Measurements from ENCODE around the gene RBM4B.
"Not testable (repeated sequence)": the region's sequence is repeated elsewhere in the genome, so short reads cannot be mapped to it uniquely, and the experiment has no call there.

The RBM4B gene

GRCh38 chr11:66686100-66686785 is 8.6 kb upstream of the RBM4B start:
- DNase-seq, result no peak

DNA sequence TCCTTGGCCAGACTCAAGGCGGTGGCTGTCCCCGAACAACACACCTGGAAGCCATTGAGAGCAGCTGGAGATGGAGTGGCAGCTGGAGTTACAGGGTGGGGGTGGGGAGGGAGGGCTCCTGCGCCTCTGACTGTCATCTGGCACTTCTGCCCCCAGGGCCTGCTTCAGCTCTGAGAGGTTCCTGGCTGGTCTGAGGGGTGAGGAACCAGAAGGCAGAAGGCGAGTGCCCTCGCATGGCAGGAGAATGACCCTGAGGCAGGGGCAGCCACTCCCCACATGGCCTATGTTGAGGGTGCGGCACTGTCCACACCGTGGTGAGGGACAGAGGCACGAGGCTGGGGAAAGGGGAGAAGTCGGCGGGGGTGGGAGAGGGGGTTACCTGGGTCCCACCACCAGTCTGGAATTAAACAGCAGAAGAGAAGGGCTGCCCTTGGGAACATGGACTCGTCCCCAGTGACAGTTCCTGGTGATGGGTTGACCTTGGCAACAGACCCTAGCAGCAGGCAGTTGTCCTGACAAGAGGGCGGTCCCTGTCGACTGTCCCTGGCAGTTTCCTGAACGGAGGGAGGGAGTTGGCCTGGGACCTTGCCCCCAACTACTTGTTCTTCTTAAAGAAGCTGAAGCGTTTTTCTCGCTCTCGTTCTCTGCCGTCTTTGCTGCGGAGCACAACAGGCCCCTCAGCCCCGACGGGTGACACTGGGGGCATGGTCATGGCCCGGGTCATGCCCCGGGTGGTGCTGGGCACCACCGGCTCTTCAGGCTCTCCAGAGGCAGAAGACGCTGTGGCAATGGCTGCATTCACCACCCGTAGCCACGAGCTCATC is 7.8 kb upstream of the RBM4B start:
- no peak for DNase-seq

DNA sequence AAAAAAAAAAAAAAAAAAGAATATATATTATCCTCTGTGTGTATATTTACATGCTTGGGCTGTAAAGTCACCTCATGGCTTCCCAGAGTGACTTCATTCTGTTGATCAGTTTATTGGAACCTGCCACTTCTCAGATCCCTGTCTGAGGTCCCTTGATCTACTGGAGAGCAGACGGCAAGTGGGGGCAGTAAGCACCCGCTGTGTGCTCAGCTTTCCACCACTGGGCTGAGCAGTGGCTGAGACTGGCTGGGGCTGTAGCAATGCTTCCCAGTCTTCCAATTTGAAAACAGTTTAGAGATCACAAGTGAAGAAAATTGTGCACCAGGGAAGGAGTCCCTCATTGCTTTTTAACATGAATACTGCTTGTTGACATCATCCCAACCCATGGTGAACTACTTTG is 6.9 kb upstream of the RBM4B start:
- DNase-seq, result no peak

- no peak for DNase-seq
Observed at GRCh38 chr11:66683877-66684276, 6.2 kb upstream of the RBM4B start.

DNA sequence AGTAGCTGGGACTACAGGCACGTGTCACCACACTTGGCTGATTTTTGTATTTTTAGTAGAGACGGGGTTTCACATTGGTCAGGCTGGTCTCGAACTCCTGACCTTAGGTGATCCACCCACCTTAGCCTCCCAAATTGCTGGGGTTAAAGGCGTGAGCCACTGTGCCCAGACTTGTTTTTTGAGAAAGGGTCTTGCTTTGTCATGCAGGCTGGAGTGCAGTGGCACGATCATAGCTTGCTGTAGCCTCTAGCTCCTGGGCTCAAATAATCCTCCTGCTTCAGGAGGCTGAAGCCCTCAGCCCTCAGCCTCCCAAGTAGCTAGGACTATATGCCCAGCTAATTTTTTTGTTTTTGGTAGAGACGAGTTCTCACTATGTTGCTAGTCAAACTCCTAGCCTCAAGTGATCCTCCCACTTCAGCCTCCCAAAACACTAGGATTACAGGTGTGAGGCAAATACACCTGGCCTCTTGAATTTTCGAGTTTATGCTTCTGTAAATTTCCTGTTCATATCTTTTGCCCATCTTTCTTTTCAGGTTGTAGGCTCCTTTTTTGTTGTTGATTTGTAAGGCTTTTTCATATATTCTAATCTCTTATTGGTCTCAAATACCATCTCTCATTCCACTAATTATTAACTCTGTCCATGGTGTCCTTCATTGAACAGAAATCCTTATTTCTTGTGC is 3.4 kb upstream of the RBM4B start:
- DNase-seq, result no peak

DNA sequence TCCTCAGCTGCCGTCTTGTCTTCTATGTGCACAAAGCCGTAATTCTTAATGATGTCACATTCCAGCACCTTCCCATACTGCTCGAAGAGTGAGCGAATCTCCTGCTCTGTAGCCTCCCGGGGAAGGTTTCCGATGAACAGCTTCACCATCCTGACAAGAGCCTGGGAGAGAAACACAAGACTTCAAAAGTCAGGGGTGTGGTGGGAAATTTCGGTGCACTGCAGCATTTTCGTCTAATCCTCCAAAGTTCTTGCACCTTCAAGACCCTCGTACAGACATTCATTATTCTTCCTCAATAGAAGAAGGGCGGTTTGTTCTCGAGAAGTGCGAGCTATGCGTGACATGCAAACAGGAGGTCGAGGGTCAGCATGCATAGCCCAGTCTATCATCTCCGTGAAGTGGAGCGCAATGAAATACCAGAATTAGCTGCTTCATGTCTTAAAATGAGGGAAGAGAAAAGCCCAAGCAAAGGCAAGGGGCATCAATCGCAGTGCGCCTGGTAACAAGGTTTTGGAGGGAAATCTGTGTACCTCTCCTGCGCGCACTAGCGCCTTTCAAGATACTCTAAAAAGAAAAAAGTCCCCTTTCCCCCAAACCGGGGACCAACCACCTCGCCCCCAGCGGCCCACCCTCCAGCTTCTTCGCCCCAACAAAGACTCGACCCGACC is 622 bp downstream of the RBM4B start:
- no peak for DNase-seq

DNA sequence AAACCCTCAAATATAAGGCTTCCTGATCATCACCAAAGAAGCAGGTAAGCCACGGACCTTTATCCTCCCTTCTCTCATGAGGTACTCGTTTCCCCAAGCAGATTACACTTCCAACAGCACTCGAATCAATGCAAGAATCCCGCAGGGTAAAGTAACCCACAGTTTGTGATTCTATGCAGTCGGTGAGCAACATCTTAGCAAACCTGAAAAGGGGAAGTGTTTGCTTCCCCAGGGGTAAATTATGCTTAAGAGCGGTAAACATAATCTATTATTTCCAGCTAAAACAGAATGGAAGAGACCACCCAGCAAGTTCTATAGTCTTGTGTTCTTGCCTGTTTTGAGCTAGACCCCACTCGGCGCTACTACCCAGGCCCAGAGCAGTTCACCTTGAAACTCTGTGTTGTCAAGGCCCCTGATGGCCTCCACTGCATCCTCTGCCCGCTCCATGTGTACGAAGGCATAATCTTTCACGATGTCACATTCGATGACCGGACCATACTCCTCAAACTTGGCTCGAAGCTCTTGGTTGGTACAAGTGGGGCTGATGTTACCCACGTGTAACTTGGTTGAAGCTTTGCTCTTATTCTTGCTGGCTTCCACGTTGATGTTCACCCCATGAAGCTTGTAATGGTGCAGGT is 1.3 kb downstream of the RBM4B start:
- no peak for DNase-seq

- DNase-seq, result no peak
Observed at GRCh38 chr11:66674964-66675602, 2.6 kb downstream of the RBM4B start.

DNA sequence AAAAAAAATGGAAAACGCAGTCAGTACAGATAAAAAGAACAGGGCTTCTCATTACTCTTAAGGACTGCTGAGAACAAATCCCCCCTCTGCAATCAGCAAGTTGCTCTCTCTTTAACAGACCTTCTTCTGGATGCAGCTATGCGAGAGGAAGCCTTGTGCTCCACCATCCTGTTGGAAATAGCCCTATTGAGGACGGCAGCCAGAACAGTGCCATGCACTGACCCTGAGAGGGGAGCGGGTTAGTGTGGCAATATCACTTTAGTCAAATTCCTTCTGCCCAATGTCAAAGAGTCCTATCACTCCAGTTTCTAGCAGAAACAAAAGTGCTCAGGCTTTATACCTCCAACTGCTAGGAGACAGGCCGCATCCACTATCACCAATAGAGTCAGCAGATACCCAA is 6.9 kb downstream of the RBM4B start:
- DNase-seq, result no peak

DNA sequence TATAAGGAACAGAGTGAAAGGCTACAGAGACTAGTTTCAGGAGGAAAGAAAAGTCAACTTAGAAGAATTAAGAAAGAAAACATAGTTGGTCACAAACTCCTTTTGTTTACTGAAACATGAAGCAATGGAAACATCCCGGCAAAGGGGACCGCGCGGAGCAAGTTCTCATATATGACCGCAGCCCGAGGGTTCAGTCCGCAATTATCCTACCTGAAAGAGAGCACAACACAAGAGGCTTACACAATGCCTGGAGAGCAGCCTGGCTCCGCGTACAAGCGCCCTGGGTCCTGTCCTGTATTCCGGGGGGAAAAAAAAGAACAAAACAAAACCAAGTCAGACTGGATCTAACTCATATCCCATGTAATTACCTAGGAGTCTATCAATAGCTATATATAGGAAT is 12.3 kb downstream of the RBM4B start:
- no peak for DNase-seq

GRCh38 chr11:66663741-66664296 is 13.9 kb downstream of the RBM4B start:
- DNase-seq, result no peak

GRCh38 chr11:66659763-66660162 is 17.9 kb downstream of the RBM4B start:
- DNase-seq, result no peak

- DNase-seq, result no peak
Observed at GRCh38 chr11:66653123-66653522, 24.6 kb downstream of the RBM4B start.

GRCh38 chr11:66652651-66653050 is 25.0 kb downstream of the RBM4B start:
- no peak for DNase-seq

GRCh38 chr11:66651016-66651415 is 26.7 kb downstream of the RBM4B start:
- no peak for DNase-seq

- no peak for DNase-seq
Observed at GRCh38 chr11:66649903-66650302, 27.8 kb downstream of the RBM4B start.

DNA sequence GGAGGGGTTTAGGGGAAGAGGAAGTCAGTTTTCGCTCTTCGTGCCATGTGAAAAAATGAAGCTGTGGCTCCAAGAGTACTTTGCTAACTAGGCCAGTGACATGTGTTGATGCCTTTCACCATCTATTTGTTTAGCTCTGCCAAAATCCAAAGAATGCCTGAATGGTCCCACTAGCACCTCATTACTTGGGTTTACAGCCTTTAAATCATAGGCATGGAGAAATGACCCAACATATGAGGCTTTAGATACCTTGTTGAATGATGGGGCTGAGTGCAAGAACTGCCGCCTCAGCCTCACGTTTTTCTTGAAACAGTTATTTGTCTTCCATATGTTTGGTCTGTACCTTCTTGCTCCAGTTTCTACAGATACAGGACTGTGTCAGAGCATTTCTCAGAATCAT is 30.9 kb downstream of the RBM4B start:
- no peak for DNase-seq

DNA sequence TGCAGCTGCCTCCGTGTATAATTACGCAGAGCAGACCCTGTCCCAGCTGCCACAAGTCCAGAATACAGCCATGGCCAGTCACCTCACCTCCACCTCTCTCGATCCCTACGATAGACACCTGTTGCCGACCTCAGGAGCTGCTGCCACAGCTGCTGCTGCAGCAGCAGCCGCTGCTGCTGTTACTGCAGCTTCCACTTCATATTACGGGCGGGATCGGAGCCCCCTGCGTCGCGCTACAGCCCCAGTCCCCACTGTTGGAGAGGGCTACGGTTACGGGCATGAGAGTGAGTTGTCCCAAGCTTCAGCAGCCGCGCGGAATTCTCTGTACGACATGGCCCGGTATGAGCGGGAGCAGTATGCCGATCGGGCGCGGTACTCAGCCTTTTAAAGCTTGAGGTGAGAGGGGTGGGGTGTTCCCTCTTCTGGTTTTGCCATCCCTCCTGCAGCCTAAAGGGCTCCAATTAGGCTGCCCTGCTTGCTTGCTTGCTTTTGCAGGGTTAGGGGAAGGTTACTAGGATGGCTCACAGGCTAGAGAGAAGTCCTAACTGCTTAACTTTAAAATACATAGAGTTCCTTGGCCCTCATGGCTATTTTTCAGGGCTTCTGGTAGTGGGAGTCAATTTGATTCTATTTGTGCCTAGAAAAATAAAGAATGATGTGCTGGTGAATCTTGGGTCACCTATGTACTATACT is 33.8 kb downstream of the RBM4B start:
- no peak for DNase-seq

DNA sequence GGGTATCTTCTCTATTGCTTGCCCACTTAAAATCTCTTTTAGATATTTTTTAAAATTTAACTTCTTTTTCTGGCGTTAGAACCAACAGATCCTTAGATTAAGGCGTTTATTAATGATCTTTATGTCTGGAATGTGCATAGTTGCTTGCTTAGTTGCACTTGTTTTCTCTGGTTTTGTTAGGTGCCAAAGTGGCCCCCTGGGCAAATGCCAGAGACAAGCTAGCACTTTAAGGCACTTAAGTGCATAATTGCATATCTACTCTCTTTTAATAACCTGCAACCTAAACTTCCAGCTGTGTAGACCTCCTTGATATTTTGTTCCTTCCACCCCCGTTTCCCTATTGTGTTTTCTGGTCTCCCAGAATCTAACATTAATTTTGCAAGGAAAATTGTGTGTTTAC is 35.9 kb downstream of the RBM4B start:
- DNase-seq, result no peak

DNA sequence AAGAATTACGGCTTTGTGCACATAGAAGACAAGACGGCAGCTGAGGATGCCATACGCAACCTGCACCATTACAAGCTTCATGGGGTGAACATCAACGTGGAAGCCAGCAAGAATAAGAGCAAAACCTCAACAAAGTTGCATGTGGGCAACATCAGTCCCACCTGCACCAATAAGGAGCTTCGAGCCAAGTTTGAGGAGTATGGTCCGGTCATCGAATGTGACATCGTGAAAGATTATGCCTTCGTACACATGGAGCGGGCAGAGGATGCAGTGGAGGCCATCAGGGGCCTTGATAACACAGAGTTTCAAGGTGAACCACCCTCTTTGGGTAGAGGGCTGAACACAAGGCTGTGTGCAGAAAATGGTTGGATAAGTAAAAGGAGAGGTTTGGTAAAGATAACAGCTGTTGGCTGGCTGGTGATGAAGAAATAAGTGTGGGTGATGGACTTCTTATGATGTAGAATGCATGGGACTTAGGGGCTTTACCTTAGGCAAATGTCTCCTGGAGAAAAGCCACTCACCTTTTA is 37.8 kb downstream of the RBM4B start:
- not testable (repeated sequence) for DNase-seq
